Panc1 (cell line): ENCODE measurements around the gene PSMD12.

ENCODE experiments used
- POLR2AphosphoS5 ChIP-seq: IDR thresholded peaks from 2 replicates; pipeline ENCODE4 v1.6.1; 2012; ENCODE audit warnings: mild to moderate bottlenecking, low read depth, low read length, moderate library complexity
- SIN3A ChIP-seq: IDR thresholded peaks from 2 replicates; pipeline ENCODE4 v1.6.1; 2012; ENCODE audit warnings: low read depth, mild to moderate bottlenecking, low read length, moderate library complexity, borderline replicate concordance; ENCODE audit not compliant: insufficient read depth
- TCF7L2 ChIP-seq: IDR thresholded peaks from 2 replicates; pipeline ENCODE4 v1.6.1; 2011; ENCODE audit warnings: mild to moderate bottlenecking, low read depth, low read length, inconsistent platforms
- TF ChIP-seq, protein P1 (sequence below): fragments of 450-650 bp; IDR thresholded peaks from 2 replicates; pipeline ENCODE4 v1.5.1; 2017; ENCODE audit warnings: mild to moderate bottlenecking
- TF ChIP-seq, protein P2 (sequence below), 2 experiments: IDR thresholded peaks; 2 replicates each; pipeline ENCODE4 v1.6.1; 2011 to 2012; ENCODE audit warnings: low read depth in 2 of 2, control low read depth in 1 of 2, low read length in 1 of 2, mild to moderate bottlenecking in 1 of 2, moderate library complexity in 1 of 2; ENCODE audit not compliant: insufficient read depth in 1 of 2

DNA sequence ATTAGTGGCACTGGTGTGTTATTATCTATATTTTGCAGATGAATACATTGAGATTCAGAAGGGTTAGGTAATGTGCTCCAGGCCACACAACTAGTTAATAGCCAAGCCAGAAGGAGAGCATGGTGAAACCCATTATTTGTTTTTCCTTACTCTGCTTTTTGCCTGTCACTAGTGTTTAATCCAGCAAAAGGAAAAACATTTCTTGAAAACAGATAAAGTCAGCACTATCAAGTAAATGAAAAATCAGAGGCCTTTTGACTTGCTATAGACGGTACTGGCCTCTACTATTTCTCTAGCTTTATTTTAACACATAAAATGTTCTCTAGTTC, 15.5 kb upstream of the PSMD12 start:
- TF ChIP-seq, protein P1, sequence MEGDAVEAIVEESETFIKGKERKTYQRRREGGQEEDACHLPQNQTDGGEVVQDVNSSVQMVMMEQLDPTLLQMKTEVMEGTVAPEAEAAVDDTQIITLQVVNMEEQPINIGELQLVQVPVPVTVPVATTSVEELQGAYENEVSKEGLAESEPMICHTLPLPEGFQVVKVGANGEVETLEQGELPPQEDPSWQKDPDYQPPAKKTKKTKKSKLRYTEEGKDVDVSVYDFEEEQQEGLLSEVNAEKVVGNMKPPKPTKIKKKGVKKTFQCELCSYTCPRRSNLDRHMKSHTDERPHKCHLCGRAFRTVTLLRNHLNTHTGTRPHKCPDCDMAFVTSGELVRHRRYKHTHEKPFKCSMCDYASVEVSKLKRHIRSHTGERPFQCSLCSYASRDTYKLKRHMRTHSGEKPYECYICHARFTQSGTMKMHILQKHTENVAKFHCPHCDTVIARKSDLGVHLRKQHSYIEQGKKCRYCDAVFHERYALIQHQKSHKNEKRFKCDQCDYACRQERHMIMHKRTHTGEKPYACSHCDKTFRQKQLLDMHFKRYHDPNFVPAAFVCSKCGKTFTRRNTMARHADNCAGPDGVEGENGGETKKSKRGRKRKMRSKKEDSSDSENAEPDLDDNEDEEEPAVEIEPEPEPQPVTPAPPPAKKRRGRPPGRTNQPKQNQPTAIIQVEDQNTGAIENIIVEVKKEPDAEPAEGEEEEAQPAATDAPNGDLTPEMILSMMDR, result no peak
- no peak for TF ChIP-seq POLR2AphosphoS5
- TF ChIP-seq, protein P2, sequence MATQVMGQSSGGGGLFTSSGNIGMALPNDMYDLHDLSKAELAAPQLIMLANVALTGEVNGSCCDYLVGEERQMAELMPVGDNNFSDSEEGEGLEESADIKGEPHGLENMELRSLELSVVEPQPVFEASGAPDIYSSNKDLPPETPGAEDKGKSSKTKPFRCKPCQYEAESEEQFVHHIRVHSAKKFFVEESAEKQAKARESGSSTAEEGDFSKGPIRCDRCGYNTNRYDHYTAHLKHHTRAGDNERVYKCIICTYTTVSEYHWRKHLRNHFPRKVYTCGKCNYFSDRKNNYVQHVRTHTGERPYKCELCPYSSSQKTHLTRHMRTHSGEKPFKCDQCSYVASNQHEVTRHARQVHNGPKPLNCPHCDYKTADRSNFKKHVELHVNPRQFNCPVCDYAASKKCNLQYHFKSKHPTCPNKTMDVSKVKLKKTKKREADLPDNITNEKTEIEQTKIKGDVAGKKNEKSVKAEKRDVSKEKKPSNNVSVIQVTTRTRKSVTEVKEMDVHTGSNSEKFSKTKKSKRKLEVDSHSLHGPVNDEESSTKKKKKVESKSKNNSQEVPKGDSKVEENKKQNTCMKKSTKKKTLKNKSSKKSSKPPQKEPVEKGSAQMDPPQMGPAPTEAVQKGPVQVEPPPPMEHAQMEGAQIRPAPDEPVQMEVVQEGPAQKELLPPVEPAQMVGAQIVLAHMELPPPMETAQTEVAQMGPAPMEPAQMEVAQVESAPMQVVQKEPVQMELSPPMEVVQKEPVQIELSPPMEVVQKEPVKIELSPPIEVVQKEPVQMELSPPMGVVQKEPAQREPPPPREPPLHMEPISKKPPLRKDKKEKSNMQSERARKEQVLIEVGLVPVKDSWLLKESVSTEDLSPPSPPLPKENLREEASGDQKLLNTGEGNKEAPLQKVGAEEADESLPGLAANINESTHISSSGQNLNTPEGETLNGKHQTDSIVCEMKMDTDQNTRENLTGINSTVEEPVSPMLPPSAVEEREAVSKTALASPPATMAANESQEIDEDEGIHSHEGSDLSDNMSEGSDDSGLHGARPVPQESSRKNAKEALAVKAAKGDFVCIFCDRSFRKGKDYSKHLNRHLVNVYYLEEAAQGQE (IDR thresholded peaks at IDR 0.05; ENCODE audit: insufficient read depth in 1 of 2, low read depth in 2 of 2, low read length in 1 of 2), result no peak
- no peak for TF ChIP-seq SIN3A
- TF ChIP-seq TCF7L2, result no peak
